ENCODE measurements around the gene TSC22D1. TPM values are rescaled to one million over a fixed set of nuclear protein-coding genes. Genes with fewer than 3 reads are reported as not detected.

TSC22D1 gene
- total RNA-seq, 2 experiments from 2014 or later = 14.6 to 27.7 TPM

- Histone ChIP-seq H2AFZ (ENCODE audit: low read length) (no peak overlapping the region), H3K27ac (ENCODE audit: low read depth, low read length, poor library complexity, severe bottlenecking) (no peak overlapping the region), H3K9me2 (ENCODE audit: insufficient read depth, low read length) (no peaks in the 10 kb centered on the region), H3K4me1 (ENCODE audit: insufficient read depth, low read length, poor library complexity, severe bottlenecking) (no peaks in the 10 kb centered on the region), H4K20me1 (ENCODE audit: insufficient read depth, low read length) (no peaks in the 10 kb centered on the region), H3K4me2 (ENCODE audit: low read length) (no peak overlapping the region), H3K79me2 (ENCODE audit: insufficient read depth, low read depth, low read length) (no peaks in the 10 kb centered on the region), H3K4me3 (ENCODE audit: low read depth, low read length, poor library complexity, severe bottlenecking) (no peak overlapping the region), H3K36me3 (ENCODE audit: insufficient read depth, low read length) (no peaks in the 10 kb centered on the region), H3K9me3 (ENCODE audit: low read length) (no peaks in the 10 kb centered on the region)
- no peak for DNase-seq (ENCODE audit: low spot score)
- ChIA-PET POLR2A (no interaction called here), CTCF (ENCODE audit: unreplicated experiment) (no interaction called here)
- BruUV-seq (replicated peaks) = no TSS peak
- no peak for TF ChIP-seq EZH2phosphoT487 (IDR thresholded peaks at IDR 0.05; ENCODE audit: borderline replicate concordance, low read depth, low read length)
- no peak for TF ChIP-seq CTCF (conservative IDR thresholded peaks at IDR 0.05; ENCODE audit: low read length)
- intact Hi-C loops (cut with micrococcal nuclease; ENCODE audit: unreplicated experiment) = no loop called here
These were observed 77.6 kb downstream of the TSC22D1 start for GRCh38 chr13:44498502-44498901.

GRCh38 chr13:44497801-44498200, 78.3 kb downstream of the TSC22D1 start:
- no TSS peak for BruUV-seq (replicated peaks)
- Histone ChIP-seq H3K4me1 (ENCODE audit: insufficient read depth, low read length, poor library complexity, severe bottlenecking) (no peaks in the 10 kb centered on the region), H3K36me3 (ENCODE audit: insufficient read depth, low read length) (no peaks in the 10 kb centered on the region), H3K9me3 (ENCODE audit: low read length) (no peaks in the 10 kb centered on the region), H3K79me2 (ENCODE audit: insufficient read depth, low read depth, low read length) (no peaks in the 10 kb centered on the region), H3K4me3 (ENCODE audit: low read depth, low read length, poor library complexity, severe bottlenecking) (no peak overlapping the region), H4K20me1 (ENCODE audit: insufficient read depth, low read length) (no peaks in the 10 kb centered on the region), H3K4me2 (ENCODE audit: low read length) (no peak overlapping the region), H3K9me2 (ENCODE audit: insufficient read depth, low read length) (no peaks in the 10 kb centered on the region; the same call in 1 of the 2 replicates), H2AFZ (ENCODE audit: low read length) (no peak overlapping the region), H3K27ac (ENCODE audit: low read depth, low read length, poor library complexity, severe bottlenecking) (no peak overlapping the region)
- intact Hi-C loops (cut with micrococcal nuclease; ENCODE audit: unreplicated experiment) = no loop called here
- TF ChIP-seq EZH2phosphoT487 (IDR thresholded peaks at IDR 0.05; ENCODE audit: borderline replicate concordance, low read depth, low read length) (no peak), CTCF (conservative IDR thresholded peaks at IDR 0.05; ENCODE audit: low read length) (no peak)
- POLR2A ChIA-PET = no interaction called here
- no peak for DNase-seq (ENCODE audit: low spot score)
- CTCF ChIA-PET (ENCODE audit: unreplicated experiment) = no interaction called here

GRCh38 chr13:44493213-44493812, 82.8 kb downstream of the TSC22D1 start:
- H3K4me2 ChIP-seq (ENCODE audit: low read length) = no peak overlapping the region
- H2AFZ ChIP-seq (ENCODE audit: low read length) = no peak overlapping the region
- H4K20me1 ChIP-seq (ENCODE audit: insufficient read depth, low read length) = no peaks in the 10 kb centered on the region
- intact Hi-C loops (cut with micrococcal nuclease; ENCODE audit: unreplicated experiment) = no loop called here
- H3K4me3 ChIP-seq (ENCODE audit: low read depth, low read length, poor library complexity, severe bottlenecking) = no peak overlapping the region
- no peak overlapping the region for H3K27ac ChIP-seq (ENCODE audit: low read depth, low read length, poor library complexity, severe bottlenecking)
- no peaks in the 10 kb centered on the region for H3K79me2 ChIP-seq (ENCODE audit: insufficient read depth, low read depth, low read length)
- no TSS peak for BruUV-seq (replicated peaks)
- ChIA-PET CTCF (ENCODE audit: unreplicated experiment) (no interaction called here), POLR2A (interaction anchor here (1.9 kb wide), 1 partner anchor 10 kb away, joined by 9 read pairs; no protein-coding TSS in a partner anchor)
- no peaks in the 10 kb centered on the region for H3K36me3 ChIP-seq (ENCODE audit: insufficient read depth, low read length)
- no peaks in the 10 kb centered on the region for H3K4me1 ChIP-seq (ENCODE audit: insufficient read depth, low read length, poor library complexity, severe bottlenecking)
- no peaks in the 10 kb centered on the region for H3K9me3 ChIP-seq (ENCODE audit: low read length)
- TF ChIP-seq CTCF (conservative IDR thresholded peaks at IDR 0.05; ENCODE audit: low read length) (no peak), EZH2phosphoT487 (IDR thresholded peaks at IDR 0.05; ENCODE audit: borderline replicate concordance, low read depth, low read length) (no peak)
- DNase-seq (ENCODE audit: low spot score) = no peak
- H3K9me2 ChIP-seq (ENCODE audit: insufficient read depth, low read length) = no peaks in the 10 kb centered on the region; the same call in 1 of the 2 replicates
